Neural progenitor cell (in vitro differentiated cells): ENCODE data around the gene CLEC17A. TPM values are rescaled to one million over a fixed set of nuclear protein-coding genes. Genes with fewer than 3 reads are reported as not detected.

Experiments
- DNase-seq: peaks from one replicate; pipeline ENCODE4 v3.0.0-alpha.2; 2016; ENCODE audit warnings: low spot score
- H2AFZ ChIP-seq: fragments of 200-600 bp; sonication (generic); replicated peaks from 2 replicates; pipeline ENCODE4 v1.6.1; 2016; ENCODE audit warnings: antibody characterized with exemption
- H3F3A ChIP-seq: fragments of 200-600 bp; sonication (generic); 2 replicates; pipeline ENCODE4 v1.6.1; 2016; ENCODE audit warnings: antibody characterized with exemption, low read depth
- H3K27ac ChIP-seq: fragments of 200-600 bp; sonication (generic); 2 replicates; pipeline ENCODE4 v1.5.1; 2016; ENCODE audit warnings: mild to moderate bottlenecking
- H3K27me3 ChIP-seq: fragments of 200-600 bp; sonication (generic); 2 replicates; pipeline ENCODE4 v1.6.1; 2016; ENCODE audit warnings: mild to moderate bottlenecking, moderate library complexity
- H3K36me3 ChIP-seq: fragments of 200-600 bp; sonication (generic); 2 replicates; pipeline ENCODE4 v1.5.1; 2016
- H3K4me1 ChIP-seq: fragments of 200-600 bp; sonication (generic); 2 replicates; pipeline ENCODE4 v1.6.1; 2016; ENCODE audit warnings: mixed run types
- H3K4me2 ChIP-seq: fragments of 200-600 bp; sonication (generic); 2 replicates; pipeline ENCODE4 v1.6.1; 2016
- H3K4me3 ChIP-seq: fragments of 200-600 bp; sonication (generic); 2 replicates; pipeline ENCODE4 v1.5.1; 2016
- H3K79me2 ChIP-seq: fragments of 200-600 bp; sonication (generic); 2 replicates; pipeline ENCODE4 v1.6.1; 2016; ENCODE audit warnings: low read depth
- H3K9ac ChIP-seq: fragments of 200-600 bp; sonication (generic); 2 replicates; pipeline ENCODE4 v1.6.1; 2016
- H3K9me3 ChIP-seq: fragments of 200-600 bp; sonication (generic); 2 replicates; pipeline ENCODE4 v1.5.1; 2016; ENCODE audit warnings: low read depth
- H4K20me1 ChIP-seq: fragments of 200-600 bp; sonication (generic); 2 replicates; pipeline ENCODE4 v1.6.1; 2016; ENCODE audit warnings: low read depth
- H3K27ac Mint-ChIP-seq: 3 replicates; pipeline ENCODE4 v1.8.0; 2021; ENCODE audit warnings: mixed read lengths
- H3K27me3 Mint-ChIP-seq: 2 replicates; pipeline ENCODE4 v1.8.0; 2022; ENCODE audit warnings: low read depth, mild to moderate bottlenecking, inconsistent platforms, moderate library complexity, mixed read lengths; ENCODE audit not compliant: insufficient read depth
- H3K36me3 Mint-ChIP-seq: 3 replicates; pipeline ENCODE4 v1.8.0; 2021; ENCODE audit warnings: mixed read lengths
- H3K4me1 Mint-ChIP-seq: 3 replicates; pipeline ENCODE4 v1.8.0; 2021; ENCODE audit warnings: mixed read lengths
- H3K4me3 Mint-ChIP-seq: 3 replicates; pipeline ENCODE4 v1.8.0; 2021; ENCODE audit warnings: mild to moderate bottlenecking, moderate library complexity, mixed read lengths
- H3K9me3 Mint-ChIP-seq: 3 replicates; pipeline ENCODE4 v1.8.0; 2020; ENCODE audit warnings: mixed read lengths
- EZH2 ChIP-seq: fragments of 200-600 bp; sonication (generic); IDR thresholded peaks from 2 replicates; pipeline ENCODE4 v1.6.1; 2017; ENCODE audit warnings: antibody characterized with exemption, mild to moderate bottlenecking, moderate library complexity
- EZH2phosphoT487 ChIP-seq: fragments of 200-600 bp; sonication (generic); IDR thresholded peaks from 2 replicates; pipeline ENCODE4 v1.6.1; 2017; ENCODE audit warnings: antibody characterized with exemption
- total RNA-seq: library from RNA; depleted of rRNA; stranded (reverse); fragments of >200 nt; gene quantifications from 2 replicates; pipeline ENCODE4 v1.2.3, GENCODE V29; 2015; ENCODE audit warnings: low replicate concordance
- TF ChIP-seq, protein P1 (sequence below): fragments of 200-600 bp; sonication (generic); IDR thresholded peaks from 2 replicates; pipeline ENCODE4 v1.5.1; 2017; ENCODE audit warnings: antibody characterized with exemption, mild to moderate bottlenecking

The CLEC17A gene
- total RNA-seq, 1 donor from 2014 or later, result not detected

GRCh38 chr19:14648506-14648905 lies 65.6 kb downstream of the CLEC17A start:
- Histone ChIP-seq H4K20me1 (no peaks in the 10 kb centered on the region), H3K4me1 (no peaks in the 10 kb centered on the region), H3K79me2 (no peaks in the 10 kb centered on the region), H3K27ac (no peak overlapping the region), H3K9me3 (no peaks in the 10 kb centered on the region), H3K4me3 (no peak overlapping the region), H2AFZ (no peak overlapping the region), H3K4me2 (no peak overlapping the region), H3K27me3 (no peaks in the 10 kb centered on the region), H3K36me3 (no peaks in the 10 kb centered on the region), H3F3A (no peaks in the 10 kb centered on the region), H3K9ac (no peak overlapping the region)
- Mint-ChIP-seq H3K9me3 (no peaks in the 10 kb centered on the region), H3K4me3 (no peak overlapping the region), H3K4me1 (no peaks in the 10 kb centered on the region), H3K27me3 (peaks cover 4% of the 10 kb centered on the region), H3K27ac (no peak overlapping the region), H3K36me3 (no peaks in the 10 kb centered on the region)
- no peak for TF ChIP-seq EZH2phosphoT487
- TF ChIP-seq, protein P1, sequence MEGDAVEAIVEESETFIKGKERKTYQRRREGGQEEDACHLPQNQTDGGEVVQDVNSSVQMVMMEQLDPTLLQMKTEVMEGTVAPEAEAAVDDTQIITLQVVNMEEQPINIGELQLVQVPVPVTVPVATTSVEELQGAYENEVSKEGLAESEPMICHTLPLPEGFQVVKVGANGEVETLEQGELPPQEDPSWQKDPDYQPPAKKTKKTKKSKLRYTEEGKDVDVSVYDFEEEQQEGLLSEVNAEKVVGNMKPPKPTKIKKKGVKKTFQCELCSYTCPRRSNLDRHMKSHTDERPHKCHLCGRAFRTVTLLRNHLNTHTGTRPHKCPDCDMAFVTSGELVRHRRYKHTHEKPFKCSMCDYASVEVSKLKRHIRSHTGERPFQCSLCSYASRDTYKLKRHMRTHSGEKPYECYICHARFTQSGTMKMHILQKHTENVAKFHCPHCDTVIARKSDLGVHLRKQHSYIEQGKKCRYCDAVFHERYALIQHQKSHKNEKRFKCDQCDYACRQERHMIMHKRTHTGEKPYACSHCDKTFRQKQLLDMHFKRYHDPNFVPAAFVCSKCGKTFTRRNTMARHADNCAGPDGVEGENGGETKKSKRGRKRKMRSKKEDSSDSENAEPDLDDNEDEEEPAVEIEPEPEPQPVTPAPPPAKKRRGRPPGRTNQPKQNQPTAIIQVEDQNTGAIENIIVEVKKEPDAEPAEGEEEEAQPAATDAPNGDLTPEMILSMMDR, result no peak
- TF ChIP-seq EZH2, result no peak
- no peak for DNase-seq

- no peak overlapping the region for H3K27ac ChIP-seq
- Mint-ChIP-seq H3K9me3 (no peaks in the 10 kb centered on the region), H3K36me3 (no peaks in the 10 kb centered on the region), H3K4me1 (no peaks in the 10 kb centered on the region), H3K27ac (no peak overlapping the region), H3K4me3 (no peak overlapping the region), H3K27me3 (peaks cover 4% of the 10 kb centered on the region)
- no peaks in the 10 kb centered on the region for H3K9me3 ChIP-seq
- TF ChIP-seq, protein P1, result no peak
- no peak for TF ChIP-seq EZH2phosphoT487
- no peak for TF ChIP-seq EZH2
- H3K27me3 ChIP-seq, result no peaks in the 10 kb centered on the region
- H3K79me2 ChIP-seq, result no peaks in the 10 kb centered on the region
- no peaks in the 10 kb centered on the region for H4K20me1 ChIP-seq
- H3K4me3 ChIP-seq, result no peak overlapping the region
- H3K4me1 ChIP-seq, result no peaks in the 10 kb centered on the region
- H2AFZ ChIP-seq, result no peak overlapping the region
- H3K9ac ChIP-seq, result no peak overlapping the region
- H3K4me2 ChIP-seq, result no peak overlapping the region
- no peak for DNase-seq
- no peaks in the 10 kb centered on the region for H3K36me3 ChIP-seq
- H3F3A ChIP-seq, result no peaks in the 10 kb centered on the region
Observed at GRCh38 chr19:14649020-14649419, 66.1 kb downstream of the CLEC17A start.

DNA sequence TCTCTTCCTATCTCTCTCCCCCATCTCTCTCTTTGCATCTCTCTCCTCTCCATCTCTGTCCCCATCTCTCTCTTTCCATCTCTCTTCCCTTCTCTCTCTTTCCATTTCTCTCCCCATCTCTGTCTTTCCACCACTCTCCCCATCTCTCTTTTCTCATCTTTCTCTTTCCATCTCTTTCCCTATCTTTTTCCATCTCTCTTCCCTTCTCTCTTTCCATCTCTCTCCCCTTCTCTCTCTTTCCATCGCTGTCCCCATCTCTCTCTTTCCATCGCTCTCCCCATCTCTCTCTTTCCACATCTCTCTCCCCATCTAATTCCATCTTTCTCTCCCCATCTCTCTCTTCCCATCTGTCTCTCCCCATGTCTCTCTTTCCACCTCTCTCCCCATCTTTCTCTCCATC lies 67.3 kb downstream of the CLEC17A start:
- H3K36me3 Mint-ChIP-seq, result no peaks in the 10 kb centered on the region
- no peaks in the 10 kb centered on the region for H3K4me1 Mint-ChIP-seq
- H3K9me3 Mint-ChIP-seq, result no peaks in the 10 kb centered on the region
- H2AFZ ChIP-seq, result no peak overlapping the region
- no peaks in the 10 kb centered on the region for H3K36me3 ChIP-seq
- H3K4me2 ChIP-seq, result no peak overlapping the region
- H3K27ac Mint-ChIP-seq, result no peak overlapping the region
- H3K27ac ChIP-seq, result no peak overlapping the region
- no peaks in the 10 kb centered on the region for H3K79me2 ChIP-seq
- TF ChIP-seq EZH2 (no peak), EZH2phosphoT487 (no peak)
- TF ChIP-seq, protein P1, result no peak
- no peaks in the 10 kb centered on the region for H3F3A ChIP-seq
- H3K9me3 ChIP-seq, result no peaks in the 10 kb centered on the region
- peaks cover 4% of the 10 kb centered on the region for H3K27me3 Mint-ChIP-seq
- H3K4me1 ChIP-seq, result no peaks in the 10 kb centered on the region
- H4K20me1 ChIP-seq, result no peaks in the 10 kb centered on the region
- no peak overlapping the region for H3K4me3 Mint-ChIP-seq
- no peak for DNase-seq
- no peaks in the 10 kb centered on the region for H3K27me3 ChIP-seq
- no peak overlapping the region for H3K9ac ChIP-seq
- H3K4me3 ChIP-seq, result no peak overlapping the region
